Measurements from ENCODE around the gene HIVEP2.

HIVEP2 gene

GRCh38 chr6:142732790-142733189, 212.2 kb downstream of the HIVEP2 start:
- H3K9ac ChIP-seq (ENCODE audit: low read depth, low read length) = no peak overlapping the region

GRCh38 chr6:142731611-142732010, 213.4 kb downstream of the HIVEP2 start:
- no peaks in the 10 kb centered on the region for H3K36me3 ChIP-seq (ENCODE audit: insufficient read depth, low read length)
- H3K9ac ChIP-seq (ENCODE audit: low read depth, low read length) = no peak overlapping the region
- no peaks in the 10 kb centered on the region for H3K9me3 ChIP-seq (ENCODE audit: control insufficient read depth, insufficient read depth, low read length)
- H3K4me1 ChIP-seq (ENCODE audit: insufficient read depth, low read length) = peaks cover 17% of the 10 kb centered on the region

More at GRCh38 chr6:142732790-142733189, 212.2 kb downstream of the HIVEP2 start:
- peaks cover 18% of the 10 kb centered on the region for H3K4me1 ChIP-seq (ENCODE audit: insufficient read depth, low read length)
- no peaks in the 10 kb centered on the region for H3K9me3 ChIP-seq (ENCODE audit: control insufficient read depth, insufficient read depth, low read length)
- no peaks in the 10 kb centered on the region for H3K36me3 ChIP-seq (ENCODE audit: insufficient read depth, low read length)

GRCh38 chr6:142729618-142730017, 215.4 kb downstream of the HIVEP2 start:
- H3K4me1 ChIP-seq (ENCODE audit: insufficient read depth, low read length) = peaks cover 5% of the 10 kb centered on the region
- H3K9ac ChIP-seq (ENCODE audit: low read depth, low read length) = no peak overlapping the region
- no peaks in the 10 kb centered on the region for H3K36me3 ChIP-seq (ENCODE audit: insufficient read depth, low read length)
- no peaks in the 10 kb centered on the region for H3K9me3 ChIP-seq (ENCODE audit: control insufficient read depth, insufficient read depth, low read length)

GRCh38 chr6:142728910-142729481, 216.0 kb downstream of the HIVEP2 start:
- H3K9ac ChIP-seq (ENCODE audit: low read depth, low read length) = no peak overlapping the region
- H3K9me3 ChIP-seq (ENCODE audit: control insufficient read depth, insufficient read depth, low read length) = no peaks in the 10 kb centered on the region
- H3K4me1 ChIP-seq (ENCODE audit: insufficient read depth, low read length) = peaks cover 5% of the 10 kb centered on the region
- no peaks in the 10 kb centered on the region for H3K36me3 ChIP-seq (ENCODE audit: insufficient read depth, low read length)

- Histone ChIP-seq H3K4me1 (ENCODE audit: insufficient read depth, low read length) (peaks cover 5% of the 10 kb centered on the region), H3K36me3 (ENCODE audit: insufficient read depth, low read length) (no peaks in the 10 kb centered on the region), H3K9me3 (ENCODE audit: control insufficient read depth, insufficient read depth, low read length) (no peaks in the 10 kb centered on the region), H3K9ac (ENCODE audit: low read depth, low read length) (no peak overlapping the region)
Observed at GRCh38 chr6:142728364-142728763, 216.6 kb downstream of the HIVEP2 start.

GRCh38 chr6:142726616-142727015, 218.4 kb downstream of the HIVEP2 start:
- H3K36me3 ChIP-seq (ENCODE audit: insufficient read depth, low read length) = no peaks in the 10 kb centered on the region
- H3K4me1 ChIP-seq (ENCODE audit: insufficient read depth, low read length) = peaks cover 5% of the 10 kb centered on the region
- H3K9me3 ChIP-seq (ENCODE audit: control insufficient read depth, insufficient read depth, low read length) = no peaks in the 10 kb centered on the region
- H3K9ac ChIP-seq (ENCODE audit: low read depth, low read length) = no peak overlapping the region

GRCh38 chr6:142725024-142725770, 219.8 kb downstream of the HIVEP2 start:
- H3K4me1 ChIP-seq (ENCODE audit: insufficient read depth, low read length) = peaks cover 5% of the 10 kb centered on the region
- no peak overlapping the region for H3K9ac ChIP-seq (ENCODE audit: low read depth, low read length)
- H3K36me3 ChIP-seq (ENCODE audit: insufficient read depth, low read length) = no peaks in the 10 kb centered on the region
- no peaks in the 10 kb centered on the region for H3K9me3 ChIP-seq (ENCODE audit: control insufficient read depth, insufficient read depth, low read length)

GRCh38 chr6:142722841-142723240, 222.1 kb downstream of the HIVEP2 start:
- Histone ChIP-seq H3K9ac (ENCODE audit: low read depth, low read length) (no peak overlapping the region), H3K4me1 (ENCODE audit: insufficient read depth, low read length) (no peaks in the 10 kb centered on the region; the same call in 1 of the 2 replicates), H3K9me3 (ENCODE audit: control insufficient read depth, insufficient read depth, low read length) (no peaks in the 10 kb centered on the region), H3K36me3 (ENCODE audit: insufficient read depth, low read length) (no peaks in the 10 kb centered on the region)

- Histone ChIP-seq H3K9me3 (ENCODE audit: control insufficient read depth, insufficient read depth, low read length) (no peaks in the 10 kb centered on the region), H3K4me1 (ENCODE audit: insufficient read depth, low read length) (no peaks in the 10 kb centered on the region; the same call in 1 of the 2 replicates), H3K36me3 (ENCODE audit: insufficient read depth, low read length) (no peaks in the 10 kb centered on the region), H3K9ac (ENCODE audit: low read depth, low read length) (no peak overlapping the region)
Observed at GRCh38 chr6:142722012-142722411, 223.0 kb downstream of the HIVEP2 start.

- Histone ChIP-seq H3K4me1 (ENCODE audit: insufficient read depth, low read length) (peaks cover 1% of the 10 kb centered on the region; the same call in 1 of the 2 replicates), H3K9me3 (ENCODE audit: control insufficient read depth, insufficient read depth, low read length) (no peaks in the 10 kb centered on the region), H3K36me3 (ENCODE audit: insufficient read depth, low read length) (no peaks in the 10 kb centered on the region), H3K9ac (ENCODE audit: low read depth, low read length) (no peak overlapping the region)
Observed at GRCh38 chr6:142721215-142721920, 223.6 kb downstream of the HIVEP2 start.

- peaks cover 4% of the 10 kb centered on the region; the same call in 1 of the 2 replicates for H3K4me1 ChIP-seq (ENCODE audit: insufficient read depth, low read length)
- H3K9me3 ChIP-seq (ENCODE audit: control insufficient read depth, insufficient read depth, low read length) = no peaks in the 10 kb centered on the region
- no peak overlapping the region for H3K9ac ChIP-seq (ENCODE audit: low read depth, low read length)
- H3K36me3 ChIP-seq (ENCODE audit: insufficient read depth, low read length) = no peaks in the 10 kb centered on the region
Observed at GRCh38 chr6:142718667-142719191, 226.2 kb downstream of the HIVEP2 start.

GRCh38 chr6:142716097-142716496, 228.9 kb downstream of the HIVEP2 start:
- Histone ChIP-seq H3K36me3 (ENCODE audit: insufficient read depth, low read length) (no peaks in the 10 kb centered on the region), H3K4me1 (ENCODE audit: insufficient read depth, low read length) (peaks cover 4% of the 10 kb centered on the region; the same call in 1 of the 2 replicates), H3K9me3 (ENCODE audit: control insufficient read depth, insufficient read depth, low read length) (no peaks in the 10 kb centered on the region), H3K9ac (ENCODE audit: low read depth, low read length) (no peak overlapping the region)

GRCh38 chr6:142714951-142715785, 229.8 kb downstream of the HIVEP2 start:
- peaks cover 4% of the 10 kb centered on the region; the same call in 1 of the 2 replicates for H3K4me1 ChIP-seq (ENCODE audit: insufficient read depth, low read length)
- no peaks in the 10 kb centered on the region for H3K9me3 ChIP-seq (ENCODE audit: control insufficient read depth, insufficient read depth, low read length)
- no peak overlapping the region for H3K9ac ChIP-seq (ENCODE audit: low read depth, low read length)
- H3K36me3 ChIP-seq (ENCODE audit: insufficient read depth, low read length) = no peaks in the 10 kb centered on the region

- no peak overlapping the region for H3K9ac ChIP-seq (ENCODE audit: low read depth, low read length)
- H3K4me1 ChIP-seq (ENCODE audit: insufficient read depth, low read length) = peaks cover 4% of the 10 kb centered on the region; the same call in 1 of the 2 replicates
- H3K9me3 ChIP-seq (ENCODE audit: control insufficient read depth, insufficient read depth, low read length) = no peaks in the 10 kb centered on the region
- no peaks in the 10 kb centered on the region for H3K36me3 ChIP-seq (ENCODE audit: insufficient read depth, low read length)
Observed at GRCh38 chr6:142713959-142714358, 231.0 kb downstream of the HIVEP2 start.
